ENCODE data around the gene SLC9A9. TPM values are rescaled to one million over a fixed set of nuclear protein-coding genes. Genes with fewer than 3 reads are reported as not detected.

SLC9A9 gene
- total and polyA plus RNA-seq, 9 of the 15 experiments (the other 6 are each of a cell fraction or from before 2014, with no cell fraction given), result 0.03 to 0.13 TPM; not detected in 7

DNA sequence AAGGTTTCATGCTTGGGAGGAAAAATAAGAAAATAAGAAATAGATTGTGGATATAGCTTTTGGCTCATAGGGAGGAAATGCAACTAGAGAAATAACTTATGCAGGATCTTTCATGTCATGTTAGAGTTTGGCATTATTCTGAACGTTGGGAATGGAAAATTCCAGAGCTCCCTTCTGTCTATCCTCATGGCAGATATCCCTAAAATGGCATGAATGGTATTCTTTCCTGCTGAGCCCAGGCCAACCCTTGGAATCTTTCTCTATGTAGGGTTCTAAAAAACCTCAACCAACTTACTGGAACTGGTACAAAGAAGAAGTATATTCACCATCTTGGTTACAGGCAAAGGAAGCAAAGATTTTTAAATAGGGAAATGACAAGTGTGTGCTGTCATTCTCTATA, 516.2 kb downstream of the SLC9A9 start:
- Histone ChIP-seq H3K9ac (ENCODE audit: insufficient read depth in 1 of 2, low read depth in 2 of 2, low read length in 2 of 2) (no peak overlapping the region), H4K20me1 (replicated peaks; ENCODE audit: control insufficient read depth, insufficient read depth, low read length) (no peaks in the 10 kb centered on the region), H3K9me3 (replicated peaks; ENCODE audit: control insufficient read depth, insufficient read depth, low read depth, low read length) (no peaks in the 10 kb centered on the region), H3K4me2 (ENCODE audit: insufficient read depth, low read length) (no peak overlapping the region), H2AFZ (ENCODE audit: low read depth, low read length) (no peak overlapping the region), H3K4me1 (replicated peaks in 1 of 2; ENCODE audit: control insufficient read depth in 2 of 2, insufficient read depth in 2 of 2, low read length in 2 of 2) (peaks cover 0 to 8% of the 10 kb centered on the region in 2 experiments; a peak in 3 of 5 replicates), H3K9me1 (ENCODE audit: control insufficient read depth, insufficient read depth, low read length) (no peaks in the 10 kb centered on the region), H3K4me3 (no peak overlapping the region), H3K36me3 (ENCODE audit: control insufficient read depth, insufficient read depth, low read length) (no peaks in the 10 kb centered on the region), H3K27me3 (ENCODE audit: control insufficient read depth in 2 of 2, insufficient read depth in 2 of 2, low read length in 2 of 2) (no peaks in the 10 kb centered on the region), H3K79me2 (ENCODE audit: control insufficient read depth, insufficient read depth, low read length) (no peaks in the 10 kb centered on the region), H3K27ac (ENCODE audit: extremely low read depth, low read depth, low read length) (no peak overlapping the region)
- ATAC-seq (no peak), FAIRE-seq (no peak), DNase-seq (ENCODE audit: extremely low read depth in 1 of 4, low spot score in 3 of 4) (no peak)
- POLR2A ChIA-PET, result interaction anchor here (0.6 kb wide), 1 partner anchor 287 kb away, joined by 4 read pairs; no protein-coding TSS in a partner anchor
- CTCF ChIA-PET (ENCODE audit: low intra/inter-chr PET ratio), result no interaction called here
- BruUV-seq (replicated peaks), result no TSS peak
- TF ChIP-seq ZNF133 (CRISPR knock-in tag; IDR thresholded peaks at IDR 0.05) (no peak), GATAD2A (IDR thresholded peaks at IDR 0.05) (no peak)
- WGBS (ENCODE audit: insufficient coverage, low coverage, missing lambda C conversion rate), result 0% methylated on average over 1 of the region's 1 CpG
- in situ Hi-C loops (cut with MboI) (no loop called here), intact Hi-C loops (cut with micrococcal nuclease) (no loop called here)

DNA sequence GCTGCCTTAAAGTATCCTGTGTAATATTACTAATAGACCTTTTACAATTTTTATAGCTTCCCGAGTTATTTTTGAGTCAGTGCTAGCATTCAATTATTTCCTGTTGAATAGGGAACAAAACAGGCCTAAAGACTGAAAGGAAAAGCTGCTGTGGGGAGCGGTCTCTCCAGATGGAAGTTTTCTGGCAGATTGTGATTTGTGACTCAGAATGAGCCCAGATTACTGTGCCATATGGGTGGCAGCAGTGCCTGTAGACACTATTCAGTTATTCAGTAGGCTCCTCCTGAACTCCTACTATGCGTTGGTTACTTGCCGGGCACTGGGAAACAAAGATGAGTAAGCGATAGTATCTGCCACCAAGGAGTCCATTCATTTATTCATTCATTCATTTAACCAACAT, 516.9 kb downstream of the SLC9A9 start:
- H3K27me3 ChIP-seq (ENCODE audit: control insufficient read depth in 2 of 2, insufficient read depth in 2 of 2, low read length in 2 of 2), result no peaks in the 10 kb centered on the region
- H3K9me1 ChIP-seq (ENCODE audit: control insufficient read depth, insufficient read depth, low read length), result no peaks in the 10 kb centered on the region
- no peak overlapping the region for H3K27ac ChIP-seq (ENCODE audit: extremely low read depth, low read depth, low read length)
- no peak overlapping the region for H3K4me3 ChIP-seq
- no peak for ATAC-seq
- no peak for FAIRE-seq
- intact Hi-C loops (cut with micrococcal nuclease), result no loop called here
- H3K36me3 ChIP-seq (ENCODE audit: control insufficient read depth, insufficient read depth, low read length), result no peaks in the 10 kb centered on the region
- TF ChIP-seq CSDE1 (IDR thresholded peaks at IDR 0.05) (no peak), ZC3H11A (IDR thresholded peaks at IDR 0.05; ENCODE audit: low read depth, low read length) (no peak), HDAC1 (IDR thresholded peaks at IDR 0.05) (no peak), BHLHE40 (IDR thresholded peaks at IDR 0.05; ENCODE audit: low read length) (no peak), CEBPG (CRISPR knock-in tag; IDR thresholded peaks at IDR 0.05) (no peak), CEBPG (tag; conservative IDR thresholded peaks at IDR 0.05 in 1 of 2, IDR thresholded peaks at IDR 0.05 in 1 of 2) (no peak), ZNF23 (CRISPR knock-in tag; IDR thresholded peaks at IDR 0.05) (no peak)
- TF ChIP-seq, protein P1, sequence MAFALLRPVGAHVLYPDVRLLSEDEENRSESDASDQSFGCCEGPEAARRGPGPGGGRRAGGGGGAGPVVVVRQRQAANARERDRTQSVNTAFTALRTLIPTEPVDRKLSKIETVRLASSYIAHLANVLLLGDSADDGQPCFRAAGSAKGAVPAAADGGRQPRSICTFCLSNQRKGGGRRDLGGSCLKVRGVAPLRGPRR (CRISPR knock-in tag; IDR thresholded peaks at IDR 0.05), result no peak
- TF ChIP-seq, protein P2, sequence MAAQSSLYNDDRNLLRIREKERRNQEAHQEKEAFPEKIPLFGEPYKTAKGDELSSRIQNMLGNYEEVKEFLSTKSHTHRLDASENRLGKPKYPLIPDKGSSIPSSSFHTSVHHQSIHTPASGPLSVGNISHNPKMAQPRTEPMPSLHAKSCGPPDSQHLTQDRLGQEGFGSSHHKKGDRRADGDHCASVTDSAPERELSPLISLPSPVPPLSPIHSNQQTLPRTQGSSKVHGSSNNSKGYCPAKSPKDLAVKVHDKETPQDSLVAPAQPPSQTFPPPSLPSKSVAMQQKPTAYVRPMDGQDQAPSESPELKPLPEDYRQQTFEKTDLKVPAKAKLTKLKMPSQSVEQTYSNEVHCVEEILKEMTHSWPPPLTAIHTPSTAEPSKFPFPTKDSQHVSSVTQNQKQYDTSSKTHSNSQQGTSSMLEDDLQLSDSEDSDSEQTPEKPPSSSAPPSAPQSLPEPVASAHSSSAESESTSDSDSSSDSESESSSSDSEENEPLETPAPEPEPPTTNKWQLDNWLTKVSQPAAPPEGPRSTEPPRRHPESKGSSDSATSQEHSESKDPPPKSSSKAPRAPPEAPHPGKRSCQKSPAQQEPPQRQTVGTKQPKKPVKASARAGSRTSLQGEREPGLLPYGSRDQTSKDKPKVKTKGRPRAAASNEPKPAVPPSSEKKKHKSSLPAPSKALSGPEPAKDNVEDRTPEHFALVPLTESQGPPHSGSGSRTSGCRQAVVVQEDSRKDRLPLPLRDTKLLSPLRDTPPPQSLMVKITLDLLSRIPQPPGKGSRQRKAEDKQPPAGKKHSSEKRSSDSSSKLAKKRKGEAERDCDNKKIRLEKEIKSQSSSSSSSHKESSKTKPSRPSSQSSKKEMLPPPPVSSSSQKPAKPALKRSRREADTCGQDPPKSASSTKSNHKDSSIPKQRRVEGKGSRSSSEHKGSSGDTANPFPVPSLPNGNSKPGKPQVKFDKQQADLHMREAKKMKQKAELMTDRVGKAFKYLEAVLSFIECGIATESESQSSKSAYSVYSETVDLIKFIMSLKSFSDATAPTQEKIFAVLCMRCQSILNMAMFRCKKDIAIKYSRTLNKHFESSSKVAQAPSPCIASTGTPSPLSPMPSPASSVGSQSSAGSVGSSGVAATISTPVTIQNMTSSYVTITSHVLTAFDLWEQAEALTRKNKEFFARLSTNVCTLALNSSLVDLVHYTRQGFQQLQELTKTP (IDR thresholded peaks at IDR 0.05; ENCODE audit: low read depth in 1 of 2, partially characterized antibody in 2 of 2), result no peak
- no peaks in the 10 kb centered on the region for H4K20me1 ChIP-seq (replicated peaks; ENCODE audit: control insufficient read depth, insufficient read depth, low read length)
- H3K4me2 ChIP-seq (ENCODE audit: insufficient read depth, low read length), result no peak overlapping the region
- ChIA-PET CTCF (ENCODE audit: low intra/inter-chr PET ratio) (no interaction called here), POLR2A (interaction anchor here (0.6 kb wide), 1 partner anchor 287 kb away, joined by 4 read pairs; no protein-coding TSS in a partner anchor)
- H2AFZ ChIP-seq (ENCODE audit: low read depth, low read length), result no peak overlapping the region
- 53% methylated on average over 5 of the region's 5 CpGs for WGBS (ENCODE audit: insufficient coverage, low coverage, missing lambda C conversion rate)
- no peaks in the 10 kb centered on the region for H3K79me2 ChIP-seq (ENCODE audit: control insufficient read depth, insufficient read depth, low read length)
- no peaks in the 10 kb centered on the region for H3K9me3 ChIP-seq (replicated peaks; ENCODE audit: control insufficient read depth, insufficient read depth, low read depth, low read length)
- in situ Hi-C loops (cut with MboI), result no loop called here
- H3K9ac ChIP-seq (ENCODE audit: insufficient read depth in 1 of 2, low read depth in 2 of 2, low read length in 2 of 2), result no peak overlapping the region
- DNase-seq (ENCODE audit: extremely low read depth in 1 of 4, low spot score in 3 of 4), result no peak
- no TSS peak for BruUV-seq (replicated peaks)
- H3K4me1 ChIP-seq (replicated peaks in 1 of 2; ENCODE audit: control insufficient read depth in 2 of 2, insufficient read depth in 2 of 2, low read length in 2 of 2), result peaks cover 0 to 8% of the 10 kb centered on the region in 2 experiments; a peak in 3 of 5 replicates
